HL-60 (cell line): ENCODE measurements around the gene SPATS2L.

Experiments
- POLR2AphosphoS5 ChIP-seq: IDR thresholded peaks from 2 replicates; pipeline ENCODE4 v1.6.1; 2012; ENCODE audit warnings: low read depth
- TF ChIP-seq, protein P1 (sequence below): IDR thresholded peaks from one replicate; pipeline ENCODE4 v1.5.1; 2011; ENCODE audit warnings: low read length, control low read depth, inconsistent platforms; ENCODE audit not compliant: insufficient read depth

DNA sequence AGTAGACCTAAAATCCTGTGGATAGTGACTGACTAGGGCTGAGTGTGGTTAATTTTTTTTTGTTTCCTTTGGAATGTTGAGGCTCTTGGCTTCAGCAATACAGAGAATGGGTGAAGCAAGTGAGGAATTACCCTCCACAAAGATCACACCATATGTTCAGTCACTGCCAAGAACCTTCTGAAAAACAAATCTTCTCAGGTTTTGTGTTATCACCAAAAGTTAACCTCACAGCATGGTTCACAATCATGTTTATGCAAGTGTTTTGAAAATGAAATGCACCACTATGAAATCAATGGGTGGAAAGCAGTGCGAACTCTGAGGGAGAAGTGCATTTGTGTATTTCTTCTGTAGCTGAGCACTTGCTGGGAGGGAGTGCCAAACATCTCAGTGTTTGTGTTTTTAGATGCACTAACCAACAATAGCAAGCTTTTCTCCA lies 44.4 kb downstream of the SPATS2L start:
- TF ChIP-seq, protein P1, sequence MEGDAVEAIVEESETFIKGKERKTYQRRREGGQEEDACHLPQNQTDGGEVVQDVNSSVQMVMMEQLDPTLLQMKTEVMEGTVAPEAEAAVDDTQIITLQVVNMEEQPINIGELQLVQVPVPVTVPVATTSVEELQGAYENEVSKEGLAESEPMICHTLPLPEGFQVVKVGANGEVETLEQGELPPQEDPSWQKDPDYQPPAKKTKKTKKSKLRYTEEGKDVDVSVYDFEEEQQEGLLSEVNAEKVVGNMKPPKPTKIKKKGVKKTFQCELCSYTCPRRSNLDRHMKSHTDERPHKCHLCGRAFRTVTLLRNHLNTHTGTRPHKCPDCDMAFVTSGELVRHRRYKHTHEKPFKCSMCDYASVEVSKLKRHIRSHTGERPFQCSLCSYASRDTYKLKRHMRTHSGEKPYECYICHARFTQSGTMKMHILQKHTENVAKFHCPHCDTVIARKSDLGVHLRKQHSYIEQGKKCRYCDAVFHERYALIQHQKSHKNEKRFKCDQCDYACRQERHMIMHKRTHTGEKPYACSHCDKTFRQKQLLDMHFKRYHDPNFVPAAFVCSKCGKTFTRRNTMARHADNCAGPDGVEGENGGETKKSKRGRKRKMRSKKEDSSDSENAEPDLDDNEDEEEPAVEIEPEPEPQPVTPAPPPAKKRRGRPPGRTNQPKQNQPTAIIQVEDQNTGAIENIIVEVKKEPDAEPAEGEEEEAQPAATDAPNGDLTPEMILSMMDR = no peak
- no peak for TF ChIP-seq POLR2AphosphoS5
